B cell (primary cell): ENCODE results near the gene KRTCAP2. TPM values are rescaled to one million over a fixed set of nuclear protein-coding genes. Genes with fewer than 3 reads are reported as not detected.

Experiments used
- ATAC-seq: fragments of 200-7000 bp; cut with Tn5 transposase; one replicate; pipeline ENCODE4 v1.10.0; 2021; ENCODE audit warnings: low read depth, mild to moderate bottlenecking, moderate number of reproducible peaks, moderate library complexity
- CTCF ChIA-PET: fragments of 350-600 bp; sonication (Branson Sonifier 250); formaldehyde crosslinking; loops from one replicate; lab custom pipeline; 2021; ENCODE audit warnings: antibody characterized with exemption, inconsistent platforms; lab: Charles Lee
- POLR2A ChIA-PET: fragments of 350-600 bp; sonication (Branson Sonifier 250); formaldehyde crosslinking; loops from one replicate; lab custom pipeline; 2021; ENCODE audit warnings: antibody characterized with exemption; lab: Charles Lee
- DNase-seq: peaks from one replicate; pipeline ENCODE4 v3.0.0; 2013
- H2AFZ ChIP-seq: 2 replicates; pipeline ENCODE4 v1.6.1; 2012; ENCODE audit warnings: mild to moderate bottlenecking, low read depth, low read length; ENCODE audit not compliant: insufficient read depth, poor library complexity, severe bottlenecking
- H3K27ac ChIP-seq, 2 donors: 1 replicate in 1 of 2; 2 replicates in 1 of 2; pipeline ENCODE4 v1.5.1; 2012 to 2013; ENCODE audit warnings: low read length in 2 of 2, mild to moderate bottlenecking in 2 of 2, moderate library complexity in 1 of 2
- H3K27me3 ChIP-seq, 4 experiments: fragments of 200-600 bp in 1 of 4; sonication (generic) in 1 of 4; replicated peaks in 1 of 4; 1 replicate in 2 of 4; 2 replicates in 2 of 4; pipeline versions ENCODE4 v1.6.1 to v1.7.0; 2013 to 2016; ENCODE audit warnings: low read length in 3 of 4, mild to moderate bottlenecking in 2 of 4, mixed read lengths in 1 of 4, moderate library complexity in 1 of 4; ENCODE audit not compliant: insufficient read depth in 4 of 4, control insufficient read depth in 3 of 4; ENCODE audit errors: control extremely low read depth in 1 of 4
- H3K36me3 ChIP-seq, 2 experiments: replicated peaks in 1 of 2; 1 replicate in 1 of 2; 2 replicates in 1 of 2; pipeline versions ENCODE4 v1.6.1 to v1.7.1; 2013; ENCODE audit warnings: low read length in 1 of 2; ENCODE audit not compliant: insufficient read depth in 2 of 2, control insufficient read depth in 1 of 2; ENCODE audit errors: control extremely low read depth in 1 of 2, extremely low read depth in 1 of 2
- H3K4me1 ChIP-seq, 2 donors: fragments of 200-600 bp in 1 of 2; sonication (generic) in 1 of 2; 1 replicate in 1 of 2; 2 replicates in 1 of 2; pipeline versions ENCODE4 v1.5.1 to v1.6.1; 2013 to 2017; ENCODE audit warnings: low read length in 2 of 2; ENCODE audit not compliant: control insufficient read depth in 2 of 2, insufficient read depth in 2 of 2
- H3K4me2 ChIP-seq: replicated peaks from 2 replicates; pipeline ENCODE3; 2012; ENCODE audit warnings: mild to moderate bottlenecking, low read depth, low read length; ENCODE audit not compliant: poor library complexity, severe bottlenecking
- H3K4me3 ChIP-seq, 5 experiments: fragments of 200-600 bp in 1 of 5; sonication (generic) in 1 of 5; 1 replicate in 3 of 5; 2 replicates in 2 of 5; pipeline versions ENCODE4 v1.5.1 to v1.7.0; 2011 to 2016; ENCODE audit warnings: low read length in 4 of 5, mild to moderate bottlenecking in 4 of 5, low read depth in 2 of 5, control low read depth in 1 of 5, moderate library complexity in 1 of 5; ENCODE audit not compliant: insufficient read depth in 1 of 5; ENCODE audit errors: control extremely low read depth in 1 of 5, extremely low read depth in 1 of 5
- H3K79me2 ChIP-seq: fragments of 200-600 bp; sonication (generic); one replicate; pipeline ENCODE4 v1.6.0; 2016; ENCODE audit warnings: low read length; ENCODE audit not compliant: control insufficient read depth, insufficient read depth
- H3K9ac ChIP-seq: fragments of 200-600 bp; sonication (generic); 2 replicates; pipeline ENCODE4 v1.6.1; 2017; ENCODE audit warnings: mild to moderate bottlenecking, low read length, moderate library complexity
- H3K9me3 ChIP-seq, 3 donors: one replicate each; pipeline versions ENCODE4 v1.6.1 to v1.7.1; 2013; ENCODE audit warnings: low read length in 2 of 3; ENCODE audit not compliant: control insufficient read depth in 2 of 3, insufficient read depth in 1 of 3; ENCODE audit errors: control extremely low read depth in 1 of 3
- H4K20me1 ChIP-seq: 2 replicates; pipeline ENCODE4 v1.6.0; 2012; ENCODE audit warnings: mild to moderate bottlenecking, low read length; ENCODE audit not compliant: insufficient read depth, control insufficient read depth, poor library complexity, severe bottlenecking
- H3K27ac Mint-ChIP-seq: one replicate; pipeline ENCODE4 v1.8.0; 2021; ENCODE audit warnings: mixed read lengths
- H3K27me3 Mint-ChIP-seq: one replicate; pipeline ENCODE4 v1.8.0; 2021; ENCODE audit warnings: mixed read lengths
- H3K4me1 Mint-ChIP-seq: one replicate; pipeline ENCODE4 v1.8.0; 2021; ENCODE audit warnings: mixed read lengths
- H3K4me3 Mint-ChIP-seq: one replicate; pipeline ENCODE4 v1.8.0; 2021; ENCODE audit warnings: mixed read lengths
- H3K9me3 Mint-ChIP-seq: one replicate; pipeline ENCODE4 v1.8.0; 2022; ENCODE audit warnings: mixed read lengths; ENCODE audit not compliant: insufficient read depth
- EZH2 ChIP-seq: IDR thresholded peaks from 2 replicates; pipeline ENCODE4 v1.6.1; 2012; ENCODE audit warnings: borderline replicate concordance, low read depth, mild to moderate bottlenecking, moderate library complexity, low read length; ENCODE audit not compliant: insufficient read depth, poor library complexity, severe bottlenecking
- WGBS: methylation state at CpG from one replicate; pipeline ENCODE4 v1.1.5; 2013; ENCODE audit warnings: missing lambda C conversion rate; ENCODE audit not compliant: insufficient coverage; 5-methylcytosine and 5-hydroxymethylcytosine counted together
- intact Hi-C: fragments of 100-400 bp; cut with micrococcal nuclease; formaldehyde crosslinking; loops from one replicate; pipeline ENCODE4 v1.10.0; 2022
- polyA plus RNA-seq: library from polyadenylated mRNA; depleted of rRNA; stranded (reverse); fragments of >200 nt; gene quantifications from 2 replicates; pipeline ENCODE4 v1.2.3, GENCODE V29; 2012
- total RNA-seq, 2 donors: library from RNA; stranded (reverse); fragments of 120-200 nt in 1 of 2; gene quantifications; 1 replicate in 1 of 2; 2 replicates in 1 of 2; pipeline versions ENCODE4 v1.2.3 to v1.2.4, GENCODE V29; 2013 to 2022
- TF ChIP-seq, protein P1 (sequence below): fragments of 200-600 bp; IDR thresholded peaks from one replicate; pipeline ENCODE4 v1.8.0; 2022; ENCODE audit warnings: antibody characterized with exemption, mild to moderate bottlenecking

The KRTCAP2 gene
- total and polyA plus RNA-seq, 2 donors (not counting 1 experiment from before 2014, with no cell fraction given): 151 to 259 TPM

DNA sequence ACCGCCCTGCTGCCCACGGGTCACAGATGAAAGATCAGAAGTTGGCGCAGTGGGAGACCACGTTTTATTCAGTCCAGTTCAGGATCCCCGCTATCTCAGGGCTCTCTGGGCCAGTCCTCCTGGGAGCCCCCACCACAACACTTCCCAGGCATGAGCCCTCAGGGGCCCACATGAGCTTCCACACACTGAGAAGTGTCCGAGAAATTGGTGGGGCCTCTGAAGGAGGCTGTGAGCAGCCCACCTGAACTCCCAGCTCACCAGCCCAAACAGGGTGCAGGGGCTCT is 12.6 kb upstream of the KRTCAP2 start:
- Mint-ChIP-seq H3K4me1 (peaks cover 28% of the 10 kb centered on the region), H3K27me3 (no peaks in the 10 kb centered on the region), H3K4me3 (peak overlapping the region; percentile 23), H3K27ac (peak overlapping the region; percentile 86), H3K9me3 (no peaks in the 10 kb centered on the region)
- peak overlapping the region; percentile 59 for H3K4me2 ChIP-seq
- ATAC-seq (peak; percentile 9), DNase-seq (no peak)
- ChIA-PET CTCF (interaction anchor here (1.1 to 3.2 kb wide), 8 partner anchors 8 to 101 kb away, joined by 3 to 31 read pairs (median 7); partner anchors contain the start of genes KRTCAP2, THBS3 and TRIM46), POLR2A (interaction anchor here (1.0 to 1.9 kb wide), 4 partner anchors 8 to 39 kb away, joined by 3 to 11 read pairs (median 8); partner anchors contain the start of gene KRTCAP2)
- no peaks in the 10 kb centered on the region for H4K20me1 ChIP-seq
- no peaks in the 10 kb centered on the region for H3K27me3 ChIP-seq
- no peaks in the 10 kb centered on the region for H3K36me3 ChIP-seq
- peak overlapping the region; percentile 12 to 41 for H3K27ac ChIP-seq
- no peaks in the 10 kb centered on the region for H3K79me2 ChIP-seq
- intact Hi-C loops: no loop called here
- H2AFZ ChIP-seq: peak overlapping the region; percentile 40
- H3K9ac ChIP-seq: no peak overlapping the region
- H3K4me1 ChIP-seq: peaks cover 18 to 31% of the 10 kb centered on the region in 2 donors
- H3K4me3 ChIP-seq: no peak overlapping the region
- no peaks in the 10 kb centered on the region for H3K9me3 ChIP-seq
- 28% methylated on average over 5 of the region's 6 CpGs for WGBS
- TF ChIP-seq EZH2: no peak
- TF ChIP-seq, protein P1, sequence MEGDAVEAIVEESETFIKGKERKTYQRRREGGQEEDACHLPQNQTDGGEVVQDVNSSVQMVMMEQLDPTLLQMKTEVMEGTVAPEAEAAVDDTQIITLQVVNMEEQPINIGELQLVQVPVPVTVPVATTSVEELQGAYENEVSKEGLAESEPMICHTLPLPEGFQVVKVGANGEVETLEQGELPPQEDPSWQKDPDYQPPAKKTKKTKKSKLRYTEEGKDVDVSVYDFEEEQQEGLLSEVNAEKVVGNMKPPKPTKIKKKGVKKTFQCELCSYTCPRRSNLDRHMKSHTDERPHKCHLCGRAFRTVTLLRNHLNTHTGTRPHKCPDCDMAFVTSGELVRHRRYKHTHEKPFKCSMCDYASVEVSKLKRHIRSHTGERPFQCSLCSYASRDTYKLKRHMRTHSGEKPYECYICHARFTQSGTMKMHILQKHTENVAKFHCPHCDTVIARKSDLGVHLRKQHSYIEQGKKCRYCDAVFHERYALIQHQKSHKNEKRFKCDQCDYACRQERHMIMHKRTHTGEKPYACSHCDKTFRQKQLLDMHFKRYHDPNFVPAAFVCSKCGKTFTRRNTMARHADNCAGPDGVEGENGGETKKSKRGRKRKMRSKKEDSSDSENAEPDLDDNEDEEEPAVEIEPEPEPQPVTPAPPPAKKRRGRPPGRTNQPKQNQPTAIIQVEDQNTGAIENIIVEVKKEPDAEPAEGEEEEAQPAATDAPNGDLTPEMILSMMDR: peak; percentile 24

DNA sequence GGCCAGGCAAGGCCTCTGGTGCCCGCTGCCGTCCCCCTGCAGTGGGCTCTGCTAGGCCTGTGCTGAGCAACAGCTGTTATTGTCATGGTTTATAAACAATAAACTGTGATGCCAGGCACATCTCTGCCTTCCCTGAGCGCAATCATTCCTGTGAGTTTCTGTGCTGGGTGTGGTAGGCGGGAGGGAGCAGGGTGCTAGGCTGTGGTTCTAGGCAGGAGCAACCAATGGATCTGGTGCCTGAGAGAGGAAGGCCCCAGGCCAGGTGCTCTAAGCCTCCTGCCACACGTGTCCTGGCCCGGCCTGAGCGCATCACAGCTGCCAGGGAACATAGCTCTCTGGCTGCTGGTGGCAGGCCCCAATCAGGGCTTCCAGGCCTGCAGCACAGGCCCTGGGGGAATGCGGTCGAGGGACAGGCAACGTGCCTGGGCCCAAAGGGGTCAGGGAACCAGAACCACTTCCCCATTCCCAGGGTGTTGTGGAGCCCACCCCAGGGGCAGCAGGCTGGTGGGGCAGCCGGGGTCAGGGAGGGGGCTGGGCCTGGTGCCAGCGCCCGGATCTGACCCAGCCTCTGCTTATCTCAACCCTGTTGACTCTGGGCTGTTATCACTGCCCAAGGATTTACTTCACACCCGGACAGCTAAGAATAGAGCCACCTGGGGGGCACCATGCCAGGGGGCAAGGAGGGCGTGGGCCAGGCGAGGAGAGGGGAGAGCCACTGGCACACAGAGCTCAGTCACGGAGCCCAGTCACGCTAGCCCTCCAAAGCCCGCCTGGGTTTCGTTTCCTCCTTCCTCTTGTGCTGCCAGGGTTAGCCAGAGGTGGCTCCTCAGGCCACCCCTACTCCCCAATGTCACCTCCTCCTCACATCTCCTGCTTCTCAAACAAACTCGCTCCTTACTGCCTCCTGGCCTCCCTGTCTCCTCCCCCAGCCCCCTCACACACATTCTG is 12.0 kb upstream of the KRTCAP2 start:
- peaks cover 18 to 31% of the 10 kb centered on the region in 2 donors for H3K4me1 ChIP-seq
- Mint-ChIP-seq H3K9me3 (no peaks in the 10 kb centered on the region), H3K27ac (peak overlapping the region; percentile 86), H3K4me3 (peak overlapping the region; percentile 23), H3K27me3 (no peaks in the 10 kb centered on the region), H3K4me1 (peaks cover 28% of the 10 kb centered on the region)
- ATAC-seq (peak; percentile 97), DNase-seq (peak; percentile 79)
- H3K36me3 ChIP-seq: no peaks in the 10 kb centered on the region
- H4K20me1 ChIP-seq: no peaks in the 10 kb centered on the region
- no peaks in the 10 kb centered on the region for H3K79me2 ChIP-seq
- no peaks in the 10 kb centered on the region for H3K27me3 ChIP-seq
- POLR2A ChIA-PET: interaction anchor here (0.6 to 1.9 kb wide), 6 partner anchors 9 to 49 kb away, joined by 3 to 11 read pairs (median 5); partner anchors contain the start of gene KRTCAP2
- H3K27ac ChIP-seq: peak overlapping the region; percentile 38 to 41
- intact Hi-C loops: no loop called here
- no peak for TF ChIP-seq EZH2
- TF ChIP-seq, protein P1: no peak
- no peaks in the 10 kb centered on the region for H3K9me3 ChIP-seq
- H3K4me3 ChIP-seq: peak overlapping the region in 1 of 5 experiments; percentile 1
- H3K9ac ChIP-seq: no peak overlapping the region
- CTCF ChIA-PET: interaction anchor here (0.8 to 3.2 kb wide), 9 partner anchors 8 to 100 kb away, joined by 3 to 31 read pairs (median 6); partner anchors contain the start of genes KRTCAP2, THBS3 and TRIM46
- 46% methylated on average over 21 of the region's 21 CpGs for WGBS
- peak overlapping the region; percentile 59 for H3K4me2 ChIP-seq
- peak overlapping the region; percentile 40 for H2AFZ ChIP-seq
